ENCODE results near the gene SNN. TPM values are rescaled to one million over a fixed set of nuclear protein-coding genes. Genes with fewer than 3 reads are reported as not detected.

SNN gene
- total RNA-seq, 4 donors from 2014 or later, result 25.9 to 52.2 (median 41.9) TPM

DNA sequence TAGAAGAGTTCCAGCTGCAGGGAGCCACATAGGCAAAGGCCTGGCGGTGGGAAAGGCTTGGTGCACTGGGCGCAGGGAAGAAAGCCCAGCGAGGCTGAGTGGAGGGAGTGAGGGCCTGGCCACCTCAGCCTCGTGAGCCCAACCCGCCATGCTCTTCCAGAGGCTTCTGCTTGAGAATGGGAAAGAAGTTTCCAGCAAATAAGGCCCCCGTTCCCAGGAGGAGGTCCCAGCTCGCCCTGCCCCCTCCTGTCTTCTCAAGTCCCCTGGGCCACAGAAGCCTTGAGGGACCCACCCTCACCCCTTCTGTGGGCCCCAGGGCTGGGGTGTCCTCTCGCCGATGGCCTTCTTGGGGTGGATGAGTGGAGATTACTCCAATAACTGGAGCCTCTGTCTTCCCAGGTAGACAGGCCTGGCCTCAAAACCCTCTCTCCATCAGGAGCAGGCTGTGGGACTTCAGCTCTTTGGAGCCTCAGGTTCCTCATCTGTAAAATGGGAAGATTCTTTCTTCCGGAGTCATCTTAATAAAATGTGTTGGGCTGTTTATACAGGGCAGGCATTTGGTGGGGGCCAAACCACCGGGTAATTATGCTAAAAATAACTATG, 933 bp upstream of the SNN start:
- TF ChIP-seq, protein P1, sequence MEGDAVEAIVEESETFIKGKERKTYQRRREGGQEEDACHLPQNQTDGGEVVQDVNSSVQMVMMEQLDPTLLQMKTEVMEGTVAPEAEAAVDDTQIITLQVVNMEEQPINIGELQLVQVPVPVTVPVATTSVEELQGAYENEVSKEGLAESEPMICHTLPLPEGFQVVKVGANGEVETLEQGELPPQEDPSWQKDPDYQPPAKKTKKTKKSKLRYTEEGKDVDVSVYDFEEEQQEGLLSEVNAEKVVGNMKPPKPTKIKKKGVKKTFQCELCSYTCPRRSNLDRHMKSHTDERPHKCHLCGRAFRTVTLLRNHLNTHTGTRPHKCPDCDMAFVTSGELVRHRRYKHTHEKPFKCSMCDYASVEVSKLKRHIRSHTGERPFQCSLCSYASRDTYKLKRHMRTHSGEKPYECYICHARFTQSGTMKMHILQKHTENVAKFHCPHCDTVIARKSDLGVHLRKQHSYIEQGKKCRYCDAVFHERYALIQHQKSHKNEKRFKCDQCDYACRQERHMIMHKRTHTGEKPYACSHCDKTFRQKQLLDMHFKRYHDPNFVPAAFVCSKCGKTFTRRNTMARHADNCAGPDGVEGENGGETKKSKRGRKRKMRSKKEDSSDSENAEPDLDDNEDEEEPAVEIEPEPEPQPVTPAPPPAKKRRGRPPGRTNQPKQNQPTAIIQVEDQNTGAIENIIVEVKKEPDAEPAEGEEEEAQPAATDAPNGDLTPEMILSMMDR (IDR thresholded peaks at IDR 0.05), result no peak
- no peak for ATAC-seq (ENCODE audit: low FRiP score)
- DNase-seq (ENCODE audit: low spot score), result no peak

DNA sequence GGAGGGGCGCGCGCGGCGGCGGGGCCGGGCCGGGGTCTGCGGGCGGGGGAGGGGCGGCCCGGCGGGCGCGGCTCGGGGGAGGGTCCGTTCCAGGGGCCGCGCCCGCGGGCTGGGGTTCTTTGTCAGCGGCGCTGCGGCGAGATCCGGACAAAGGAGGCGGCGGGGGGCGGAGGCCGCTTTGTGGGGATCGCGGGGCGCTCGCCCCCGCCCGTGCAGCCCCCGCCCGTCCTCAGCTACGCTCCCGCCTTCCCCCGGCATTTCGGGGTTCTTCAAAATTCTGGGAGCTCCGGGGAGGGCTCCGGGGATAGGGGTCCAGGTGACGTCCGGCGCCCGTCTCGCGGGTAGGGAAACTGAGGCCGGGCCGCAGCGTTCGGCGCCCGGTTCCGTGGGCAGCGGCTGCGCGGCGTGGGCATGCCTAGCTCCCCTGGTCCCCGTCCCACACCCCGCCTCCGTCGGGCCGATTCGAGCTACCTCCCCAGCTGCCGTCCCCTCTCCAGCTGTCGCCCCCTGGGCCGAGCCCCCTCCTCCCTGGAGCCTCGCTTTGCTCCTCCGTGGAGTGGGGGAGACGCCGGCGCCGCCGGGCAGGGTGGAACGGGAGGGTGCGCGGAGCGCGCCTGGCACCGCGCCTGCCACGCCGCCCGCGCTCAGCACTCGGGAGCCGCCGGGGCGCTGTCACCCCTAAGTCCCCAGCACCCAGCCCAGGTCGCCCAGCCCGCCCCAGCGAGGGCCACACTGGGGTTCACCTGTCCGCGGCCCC, 546 bp downstream of the SNN start:
- ATAC-seq (ENCODE audit: low FRiP score) (no peak), DNase-seq (ENCODE audit: low spot score) (no peak)
- TF ChIP-seq, protein P1 (IDR thresholded peaks at IDR 0.05), result no peak

DNA sequence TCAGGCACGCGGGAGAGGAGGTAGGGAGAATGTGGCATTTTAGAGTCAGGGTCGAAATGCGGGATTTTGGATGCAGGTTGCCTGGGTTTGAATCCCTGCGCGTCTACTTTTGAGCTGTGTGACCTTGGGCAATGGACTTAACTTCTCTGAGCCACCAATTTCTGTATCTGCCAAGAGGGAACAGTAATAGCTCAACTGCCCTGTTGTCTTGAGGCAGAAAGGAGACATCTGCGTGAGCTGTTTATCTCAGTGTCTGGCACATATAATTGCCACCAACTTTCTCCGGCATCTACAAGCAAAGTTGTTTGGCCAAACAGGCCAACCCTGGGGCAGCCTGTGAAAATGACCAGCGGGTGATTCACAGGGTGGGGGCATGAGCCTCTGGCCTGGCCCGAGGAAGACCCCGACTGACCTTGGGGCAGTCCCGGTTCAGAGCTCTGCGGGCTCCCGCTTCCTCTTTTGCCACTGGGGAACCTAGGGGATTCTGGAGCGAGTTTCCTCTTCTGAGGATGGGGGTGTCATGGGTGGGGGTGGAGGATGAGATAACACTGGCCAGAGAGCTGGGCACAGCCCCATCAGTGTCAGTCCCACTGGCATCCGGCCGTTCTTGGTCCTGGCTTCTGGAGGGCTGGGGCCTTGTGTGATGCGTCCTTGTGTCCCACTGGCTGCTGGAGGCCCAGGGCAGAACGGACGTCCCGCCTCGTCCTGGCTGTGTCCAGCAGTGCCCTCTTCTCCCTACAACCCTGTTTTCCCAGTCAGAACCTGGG, 1.3 kb downstream of the SNN start:
- ATAC-seq (ENCODE audit: low FRiP score) (peak; percentile 31), DNase-seq (ENCODE audit: low spot score) (no peak)
- TF ChIP-seq, protein P1 (IDR thresholded peaks at IDR 0.05), result no peak

DNA sequence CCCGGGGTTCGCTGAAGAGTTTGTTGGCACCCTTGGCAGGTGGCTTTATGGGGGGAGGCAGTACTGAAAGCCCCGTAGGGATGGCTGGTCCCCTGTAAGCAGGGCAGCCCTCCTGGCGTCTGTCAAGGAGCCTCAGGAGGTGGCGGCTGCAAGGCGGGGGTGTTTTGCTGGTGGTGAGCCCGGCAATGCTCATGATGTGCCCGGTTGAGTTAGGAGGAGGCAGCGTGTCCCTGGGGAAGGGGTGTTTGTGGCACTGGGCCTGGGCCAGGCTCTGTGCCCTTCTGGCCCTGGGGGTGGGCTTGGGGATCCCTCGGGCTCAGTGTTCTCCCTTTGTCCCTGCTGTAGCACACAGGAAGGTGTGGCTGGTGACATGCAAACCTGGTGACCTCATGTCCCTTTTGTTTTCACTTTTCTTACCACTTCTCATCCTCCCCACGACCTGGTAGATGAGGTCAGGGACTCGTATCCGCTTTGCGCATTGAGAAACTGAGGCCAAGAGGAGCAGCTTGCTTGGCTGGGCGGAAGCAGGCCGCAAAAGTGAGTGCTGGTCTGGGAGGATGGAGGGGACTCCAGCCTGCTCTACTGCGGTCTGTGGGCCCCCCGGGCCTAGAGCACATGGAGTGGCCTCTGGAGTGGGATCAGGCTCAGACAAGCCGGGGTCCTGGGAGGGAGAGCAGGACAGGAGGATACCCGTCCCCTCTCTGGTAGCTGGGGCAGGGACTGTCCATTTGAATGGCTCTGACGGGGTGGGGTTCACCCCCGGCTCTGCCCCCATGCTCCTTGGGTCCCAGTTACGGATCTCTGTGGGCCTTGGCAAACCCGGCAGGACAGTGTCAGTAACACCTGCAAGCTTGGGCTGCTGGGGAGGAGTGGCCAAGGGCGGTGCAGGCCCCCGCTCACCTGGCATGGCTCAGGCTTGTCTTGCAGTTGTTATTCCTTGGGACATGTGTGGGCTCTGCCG, 2.2 kb downstream of the SNN start:
- ATAC-seq (ENCODE audit: low FRiP score) (no peak), DNase-seq (ENCODE audit: low spot score) (no peak)
- TF ChIP-seq, protein P1 (IDR thresholded peaks at IDR 0.05), result no peak

DNA sequence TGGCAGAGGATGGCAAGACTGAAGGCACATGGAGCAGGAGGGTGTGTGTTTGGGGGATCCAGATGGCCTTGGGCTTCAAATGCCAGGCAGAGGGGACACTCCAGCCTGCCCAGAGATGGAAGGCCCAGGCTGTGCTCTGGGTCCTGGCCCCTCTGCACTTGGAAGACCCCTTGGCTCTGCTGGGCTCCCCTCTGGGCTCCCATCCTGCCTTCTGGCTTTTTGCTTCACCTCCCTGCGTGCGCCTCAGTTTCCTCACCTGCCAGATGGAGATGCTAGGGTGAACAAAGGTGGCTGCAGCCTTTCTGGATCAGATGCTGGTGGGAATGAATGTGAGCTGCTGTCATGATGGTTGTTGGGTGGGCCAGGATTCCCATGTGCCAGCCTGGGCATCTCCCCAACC, 3.0 kb downstream of the SNN start:
- no peak for ATAC-seq (ENCODE audit: low FRiP score)
- DNase-seq (ENCODE audit: low spot score), result no peak
- TF ChIP-seq, protein P1 (IDR thresholded peaks at IDR 0.05), result no peak

DNA sequence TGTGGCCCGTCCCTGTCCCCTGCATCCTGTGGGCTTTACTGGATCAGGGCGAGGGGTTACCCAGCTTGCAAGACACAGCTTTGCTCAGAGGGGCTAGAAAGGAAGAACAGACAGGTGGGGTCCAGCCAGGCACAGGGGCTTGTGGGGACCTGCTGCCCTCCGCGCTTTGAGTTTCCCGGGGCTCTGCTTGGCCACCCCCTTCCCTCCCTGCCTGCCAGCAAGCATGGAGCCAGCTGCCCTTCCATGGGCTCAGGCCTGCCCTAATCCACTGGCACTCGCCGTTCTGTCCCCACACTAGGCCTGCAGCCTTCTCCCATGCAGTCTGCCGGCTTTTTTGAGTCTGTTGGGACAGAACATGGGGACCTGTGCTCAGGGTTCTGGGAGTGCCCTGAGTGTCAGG, 3.4 kb downstream of the SNN start:
- ATAC-seq (ENCODE audit: low FRiP score), result no peak
- TF ChIP-seq, protein P1 (IDR thresholded peaks at IDR 0.05), result no peak
- DNase-seq (ENCODE audit: low spot score), result no peak
